K562 (cell line): ENCODE results near the gene ZNF689. TPM values are rescaled to one million over a fixed set of nuclear protein-coding genes. Genes with fewer than 3 reads are reported as not detected.

Experiments
- AFF1 ChIP-seq, 2 experiments: fragments of 450-650 bp; IDR thresholded peaks; 2 replicates each; pipeline ENCODE4 v1.6.1; 2018; ENCODE audit warnings: mild to moderate bottlenecking in 2 of 2, low read depth in 1 of 2; ENCODE audit not compliant: partially characterized antibody in 2 of 2
- BCLAF1 ChIP-seq, 2 experiments: fragments of 450-650 bp in 1 of 2; IDR thresholded peaks; 2 replicates each; pipeline ENCODE4 v1.6.1; 2011 to 2017; ENCODE audit warnings: low read depth in 2 of 2, antibody characterized with exemption in 1 of 2, borderline replicate concordance in 1 of 2, low read length in 1 of 2, mild to moderate bottlenecking in 1 of 2, mixed read lengths in 1 of 2; ENCODE audit not compliant: control insufficient read depth in 1 of 2
- HDAC6 ChIP-seq: IDR thresholded peaks from 2 replicates; pipeline ENCODE4 v1.6.1; 2012; ENCODE audit warnings: low read depth, mild to moderate bottlenecking, control low read depth, inconsistent platforms, low read length, moderate library complexity
- PHF20 ChIP-seq: fragments of 450-650 bp; IDR thresholded peaks from 2 replicates; pipeline ENCODE4 v1.6.1; 2018; ENCODE audit not compliant: partially characterized antibody
- TCF15 ChIP-seq: fragments of 250-450 bp; sonication (Bioruptor Pico); IDR thresholded peaks from 2 replicates; pipeline ENCODE4 v1.8.0; 2022; ENCODE audit warnings: moderate library complexity, mild to moderate bottlenecking, inconsistent platforms
- XRCC4 ChIP-seq: IDR thresholded peaks from one replicate; pipeline ENCODE4 v1.6.1; 2011; ENCODE audit not compliant: insufficient read depth, insufficient read length; ENCODE audit errors: extremely low read depth
- ZHX1 ChIP-seq: fragments of 150-350 bp; conservative IDR thresholded peaks from 2 replicates; pipeline ENCODE4 v1.6.1; 2014; ENCODE audit warnings: low read length
- ZNF586 ChIP-seq: fragments of 450-650 bp; formaldehyde crosslinking; conservative IDR thresholded peaks from 2 replicates; pipeline ENCODE4 v1.4.0; 2020; ENCODE audit warnings: mild to moderate bottlenecking, moderate library complexity
- ZNF609 ChIP-seq: sonication (generic); formaldehyde crosslinking; IDR thresholded peaks from 2 replicates; pipeline ENCODE4 v1.8.1; 2023; ENCODE audit warnings: missing genetic modification reagents, mild to moderate bottlenecking, borderline replicate concordance
- polyA plus RNA-seq, 8 experiments: library from polyadenylated mRNA; depleted of rRNA in 4 of 8; stranded (reverse) in 5 of 8; unstranded in 3 of 8; fragments of >200 nt; fragmentation: Nextera tagmentation in 2 of 8; fragmentation: Illumina TruSeq in 1 of 8; extraction: Ambion mirVana in 2 of 8; extraction: Trizol in 1 of 8; gene quantifications; 2 replicates each; pipeline versions ENCODE4 v1.2.1 to v1.2.3, GENCODE V29; 2011 to 2014; ENCODE audit warnings: inconsistent platforms in 1 of 8, missing spikeins in 1 of 8
- total RNA-seq, 7 experiments: library from RNA; depleted of rRNA in 6 of 7; stranded (reverse); fragments of >200 nt in 6 of 7; fragmentation: Illumina TruSeq in 2 of 7; extraction: Trizol in 2 of 7; gene quantifications; 2 replicates each; pipeline versions ENCODE4 v1.2.1 to v1.2.3, GENCODE V29; 2011 to 2021; ENCODE audit warnings: low replicate concordance in 1 of 7

The ZNF689 gene
- total and polyA plus RNA-seq, 9 of the 15 experiments (the other 6 are each of a cell fraction or from before 2014, with no cell fraction given), result 5.4 to 15.4 (median 10.8) TPM

- TF ChIP-seq ZHX1 (no peak), ZNF586 (no peak), XRCC4 (no peak), AFF1 (IDR thresholded peaks at IDR 0.05; ENCODE audit: low read depth in 1 of 2, partially characterized antibody in 2 of 2) (no peak), ZNF609 (CRISPR knock-in tag) (no peak), TCF15 (CRISPR knock-in tag) (no peak), BCLAF1 (IDR thresholded peaks at IDR 0.05; ENCODE audit: borderline replicate concordance in 1 of 2, control insufficient read depth in 1 of 2, low read depth in 2 of 2, low read length in 1 of 2) (peak in 1 of 2 experiments; percentile 80; a peak in 1 of 4 replicates), HDAC6 (no peak), PHF20 (no peak)
These were observed 47.9 kb upstream of the ZNF689 start, which contains the start of gene FBRS (continued) for GRCh38 chr16:30657866-30658730.
